Measurements from ENCODE around the gene C19orf53.

The C19orf53 gene

DNA sequence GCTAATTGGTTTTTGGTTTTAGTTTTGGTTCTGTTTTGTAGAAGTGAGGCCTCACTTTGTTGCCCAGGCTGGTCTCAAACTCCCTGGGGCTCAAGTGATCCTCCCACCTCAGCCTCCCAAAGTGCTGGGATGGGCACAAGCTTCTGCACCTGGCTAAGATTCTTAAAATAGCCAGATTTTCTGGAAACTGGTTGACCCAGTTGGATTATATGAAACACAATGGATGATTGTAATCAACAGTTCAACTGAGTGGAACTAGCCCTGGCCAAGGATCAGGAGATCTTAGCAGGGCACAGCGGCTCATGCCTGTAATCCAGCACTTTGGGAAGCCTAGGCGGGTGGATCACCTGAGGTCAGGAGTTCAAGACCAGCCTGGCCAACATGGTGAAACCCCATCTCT lies 39.5 kb upstream of the C19orf53 start:
- TF ChIP-seq, protein P1, sequence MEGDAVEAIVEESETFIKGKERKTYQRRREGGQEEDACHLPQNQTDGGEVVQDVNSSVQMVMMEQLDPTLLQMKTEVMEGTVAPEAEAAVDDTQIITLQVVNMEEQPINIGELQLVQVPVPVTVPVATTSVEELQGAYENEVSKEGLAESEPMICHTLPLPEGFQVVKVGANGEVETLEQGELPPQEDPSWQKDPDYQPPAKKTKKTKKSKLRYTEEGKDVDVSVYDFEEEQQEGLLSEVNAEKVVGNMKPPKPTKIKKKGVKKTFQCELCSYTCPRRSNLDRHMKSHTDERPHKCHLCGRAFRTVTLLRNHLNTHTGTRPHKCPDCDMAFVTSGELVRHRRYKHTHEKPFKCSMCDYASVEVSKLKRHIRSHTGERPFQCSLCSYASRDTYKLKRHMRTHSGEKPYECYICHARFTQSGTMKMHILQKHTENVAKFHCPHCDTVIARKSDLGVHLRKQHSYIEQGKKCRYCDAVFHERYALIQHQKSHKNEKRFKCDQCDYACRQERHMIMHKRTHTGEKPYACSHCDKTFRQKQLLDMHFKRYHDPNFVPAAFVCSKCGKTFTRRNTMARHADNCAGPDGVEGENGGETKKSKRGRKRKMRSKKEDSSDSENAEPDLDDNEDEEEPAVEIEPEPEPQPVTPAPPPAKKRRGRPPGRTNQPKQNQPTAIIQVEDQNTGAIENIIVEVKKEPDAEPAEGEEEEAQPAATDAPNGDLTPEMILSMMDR (IDR thresholded peaks at IDR 0.05; ENCODE audit: control extremely low read depth, extremely low read depth, low read depth, missing control alignments) = no peak
- DNase-seq (ENCODE audit: extremely low spot score) = no peak
- ChIA-PET POLR2A (no interaction called here), CTCF (interaction anchor here (3.6 kb wide), 1 partner anchor 12 kb away, joined by 15 read pairs; a partner anchor contains a TSS)

DNA sequence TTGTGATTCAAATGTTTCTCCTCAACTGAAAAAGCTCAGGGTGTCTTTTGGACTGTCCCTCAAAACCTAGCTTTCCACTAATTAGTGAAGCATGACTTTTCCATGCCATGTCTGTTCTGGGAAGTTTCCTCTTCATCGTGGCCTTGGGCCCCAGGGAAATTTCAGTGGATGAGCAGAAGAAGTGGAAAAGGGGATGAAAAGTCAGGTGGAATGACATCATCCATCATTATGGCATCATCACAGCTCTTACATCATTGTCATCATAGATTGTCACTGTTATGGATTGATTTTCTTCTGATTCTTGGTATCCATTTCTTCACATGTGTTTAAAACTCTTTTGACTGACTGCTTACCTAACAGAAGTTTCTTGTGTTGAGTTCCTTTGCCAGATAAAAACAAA lies 36.2 kb upstream of the C19orf53 start:
- ChIA-PET POLR2A (interaction anchor here (1.4 kb wide), 1 partner anchor 10 kb away, joined by 3 read pairs; a partner anchor contains a TSS), CTCF (interaction anchor here (0.9 to 1.2 kb wide), 3 partner anchors 18 to 149 kb away, joined by 3 to 4 read pairs (median 3); no protein-coding TSS in a partner anchor)
- TF ChIP-seq, protein P1 (IDR thresholded peaks at IDR 0.05; ENCODE audit: control extremely low read depth, extremely low read depth, low read depth, missing control alignments) = no peak
- no peak for DNase-seq (ENCODE audit: extremely low spot score)

GRCh38 chr19:13741893-13742292 lies 32.4 kb upstream of the C19orf53 start:
- no peak for DNase-seq (ENCODE audit: extremely low spot score)
- POLR2A ChIA-PET = interaction anchor here (0.7 kb wide), 1 partner anchor 18 kb away, joined by 4 read pairs; no protein-coding TSS in a partner anchor
- TF ChIP-seq, protein P1 (IDR thresholded peaks at IDR 0.05; ENCODE audit: control extremely low read depth, extremely low read depth, low read depth, missing control alignments) = no peak
- CTCF ChIA-PET = no interaction called here

- TF ChIP-seq, protein P1 (IDR thresholded peaks at IDR 0.05; ENCODE audit: control extremely low read depth, extremely low read depth, low read depth, missing control alignments) = no peak
- DNase-seq (ENCODE audit: extremely low spot score) = no peak
- CTCF ChIA-PET = no interaction called here
Observed at GRCh38 chr19:13742756-13743155, 31.5 kb upstream of the C19orf53 start.

GRCh38 chr19:13744174-13744573 lies 30.1 kb upstream of the C19orf53 start:
- CTCF ChIA-PET = no interaction called here
- DNase-seq (ENCODE audit: extremely low spot score) = no peak
- TF ChIP-seq, protein P1 (IDR thresholded peaks at IDR 0.05; ENCODE audit: control extremely low read depth, extremely low read depth, low read depth, missing control alignments) = no peak
- POLR2A ChIA-PET = no interaction called here

More at GRCh38 chr19:13742756-13743155, 31.5 kb upstream of the C19orf53 start:
- POLR2A ChIA-PET = interaction anchor here (0.7 kb wide), 1 partner anchor 18 kb away, joined by 4 read pairs; no protein-coding TSS in a partner anchor

GRCh38 chr19:13747098-13747453 lies 27.2 kb upstream of the C19orf53 start:
- TF ChIP-seq, protein P1 (IDR thresholded peaks at IDR 0.05; ENCODE audit: control extremely low read depth, extremely low read depth, low read depth, missing control alignments) = no peak

More at GRCh38 chr19:13747098-13747453, 27.2 kb upstream of the C19orf53 start:
- ChIA-PET POLR2A (interaction anchor here (1.0 to 1.2 kb wide), 3 partner anchors 28 to 115 kb away, joined by 3 read pairs; no protein-coding TSS in a partner anchor), CTCF (interaction anchor here (1.0 to 3.8 kb wide), 4 partner anchors 8 to 115 kb away, joined by 3 to 15 read pairs (median 5); partner anchors contain the start of gene MRI1)
- no peak for DNase-seq (ENCODE audit: extremely low spot score)

Data from GM10248 (cell line).